ENCODE data around the gene BMP10.

Gene BMP10

DNA sequence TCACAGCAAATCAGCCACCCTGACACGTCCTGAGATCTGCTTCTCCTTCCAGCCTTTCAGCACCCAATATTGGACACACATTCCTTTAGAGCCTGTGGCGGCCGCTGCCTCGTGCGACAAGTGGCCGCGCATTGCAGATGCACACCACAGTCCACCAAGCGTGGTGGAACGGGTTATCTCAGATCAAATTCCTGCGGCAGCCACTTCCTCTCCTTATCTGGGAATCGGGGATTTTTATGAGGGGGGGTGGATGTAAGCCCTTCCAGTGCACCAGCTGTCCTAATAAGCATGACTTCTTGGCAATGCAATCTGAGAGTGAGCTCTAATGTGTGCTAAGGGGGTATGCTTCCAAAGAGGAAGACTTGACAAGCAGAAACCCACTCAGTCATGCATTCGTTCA, 18.3 kb upstream of the BMP10 start:
- TF ChIP-seq, protein P1, sequence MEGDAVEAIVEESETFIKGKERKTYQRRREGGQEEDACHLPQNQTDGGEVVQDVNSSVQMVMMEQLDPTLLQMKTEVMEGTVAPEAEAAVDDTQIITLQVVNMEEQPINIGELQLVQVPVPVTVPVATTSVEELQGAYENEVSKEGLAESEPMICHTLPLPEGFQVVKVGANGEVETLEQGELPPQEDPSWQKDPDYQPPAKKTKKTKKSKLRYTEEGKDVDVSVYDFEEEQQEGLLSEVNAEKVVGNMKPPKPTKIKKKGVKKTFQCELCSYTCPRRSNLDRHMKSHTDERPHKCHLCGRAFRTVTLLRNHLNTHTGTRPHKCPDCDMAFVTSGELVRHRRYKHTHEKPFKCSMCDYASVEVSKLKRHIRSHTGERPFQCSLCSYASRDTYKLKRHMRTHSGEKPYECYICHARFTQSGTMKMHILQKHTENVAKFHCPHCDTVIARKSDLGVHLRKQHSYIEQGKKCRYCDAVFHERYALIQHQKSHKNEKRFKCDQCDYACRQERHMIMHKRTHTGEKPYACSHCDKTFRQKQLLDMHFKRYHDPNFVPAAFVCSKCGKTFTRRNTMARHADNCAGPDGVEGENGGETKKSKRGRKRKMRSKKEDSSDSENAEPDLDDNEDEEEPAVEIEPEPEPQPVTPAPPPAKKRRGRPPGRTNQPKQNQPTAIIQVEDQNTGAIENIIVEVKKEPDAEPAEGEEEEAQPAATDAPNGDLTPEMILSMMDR (conservative IDR thresholded peaks at IDR 0.05; ENCODE audit: low read length) = no peak
- H3K4me3 ChIP-seq (ENCODE audit: low read length) = no peak overlapping the region
- DNase-seq (ENCODE audit: low read depth) = no peak

DNA sequence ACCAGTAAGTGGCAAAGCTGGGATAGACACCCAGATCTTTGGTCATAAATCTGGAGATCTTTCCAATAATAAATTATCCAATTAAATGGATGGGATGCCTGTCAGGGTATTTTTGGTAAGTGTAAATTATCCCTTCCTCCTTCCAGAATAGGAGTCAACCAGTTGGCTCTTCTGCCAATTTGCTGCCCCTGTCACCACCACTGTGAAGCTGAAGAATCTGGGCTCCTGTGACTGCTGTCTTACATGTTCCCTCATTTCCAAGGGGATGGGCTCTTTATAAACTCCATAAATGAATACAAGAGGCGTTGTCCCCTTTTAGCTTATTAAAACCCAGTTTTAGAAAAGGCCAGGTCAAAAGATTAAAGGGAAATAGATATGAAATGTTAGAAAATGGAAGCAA, 17.8 kb upstream of the BMP10 start:
- no peak for DNase-seq (ENCODE audit: low read depth)
- TF ChIP-seq, protein P1 (conservative IDR thresholded peaks at IDR 0.05; ENCODE audit: low read length) = no peak
- H3K4me3 ChIP-seq (ENCODE audit: low read length) = no peak overlapping the region

DNA sequence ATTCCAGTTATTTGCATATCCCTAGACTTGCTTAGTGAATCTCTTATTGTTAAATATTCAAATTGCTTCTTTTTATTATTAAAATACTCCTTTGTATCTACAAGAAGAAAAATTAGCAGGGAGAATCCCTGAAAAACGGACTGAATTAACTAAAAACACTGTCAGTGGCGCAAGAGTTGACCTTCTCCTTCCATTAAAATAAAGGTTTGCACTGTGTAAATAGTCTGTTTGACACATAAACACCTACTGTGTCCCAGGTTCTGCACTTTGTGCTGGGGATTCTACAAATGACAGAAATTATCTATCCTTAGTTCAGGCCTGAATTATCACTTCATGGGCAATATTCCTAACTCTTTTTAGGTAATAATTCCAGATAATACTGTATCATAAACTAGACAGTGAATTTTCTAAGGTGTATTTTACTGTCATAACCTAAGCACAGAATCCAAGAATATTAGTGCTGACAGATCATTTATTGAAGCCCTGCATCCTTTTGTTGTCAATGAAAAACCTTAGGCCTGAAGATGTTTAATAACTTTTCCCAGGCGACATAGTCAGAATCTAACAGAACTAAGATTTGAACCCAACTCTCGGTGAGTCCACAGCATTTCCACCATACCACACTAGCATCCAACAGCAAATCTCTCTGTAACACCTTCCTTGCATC, 17.0 kb upstream of the BMP10 start:
- TF ChIP-seq, protein P1 (conservative IDR thresholded peaks at IDR 0.05; ENCODE audit: low read length) = no peak
- no peak for DNase-seq (ENCODE audit: low read depth)
- H3K4me3 ChIP-seq (ENCODE audit: low read length) = no peak overlapping the region

DNA sequence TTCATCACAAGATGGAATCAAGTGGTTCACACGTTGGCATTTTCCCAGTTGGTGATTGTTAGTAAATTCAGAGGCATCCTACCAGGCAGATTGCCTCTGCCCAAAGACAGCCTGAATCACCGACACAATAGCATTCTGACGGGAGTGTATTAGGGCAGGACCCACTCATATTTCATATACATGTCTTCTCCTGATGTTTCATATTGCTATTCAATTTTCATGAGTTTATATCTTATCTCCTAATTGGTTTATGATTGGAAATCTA, 14.5 kb upstream of the BMP10 start:
- no peak overlapping the region for H3K4me3 ChIP-seq (ENCODE audit: low read length)
- TF ChIP-seq, protein P1 (conservative IDR thresholded peaks at IDR 0.05; ENCODE audit: low read length) = no peak
- DNase-seq (ENCODE audit: low read depth) = no peak

DNA sequence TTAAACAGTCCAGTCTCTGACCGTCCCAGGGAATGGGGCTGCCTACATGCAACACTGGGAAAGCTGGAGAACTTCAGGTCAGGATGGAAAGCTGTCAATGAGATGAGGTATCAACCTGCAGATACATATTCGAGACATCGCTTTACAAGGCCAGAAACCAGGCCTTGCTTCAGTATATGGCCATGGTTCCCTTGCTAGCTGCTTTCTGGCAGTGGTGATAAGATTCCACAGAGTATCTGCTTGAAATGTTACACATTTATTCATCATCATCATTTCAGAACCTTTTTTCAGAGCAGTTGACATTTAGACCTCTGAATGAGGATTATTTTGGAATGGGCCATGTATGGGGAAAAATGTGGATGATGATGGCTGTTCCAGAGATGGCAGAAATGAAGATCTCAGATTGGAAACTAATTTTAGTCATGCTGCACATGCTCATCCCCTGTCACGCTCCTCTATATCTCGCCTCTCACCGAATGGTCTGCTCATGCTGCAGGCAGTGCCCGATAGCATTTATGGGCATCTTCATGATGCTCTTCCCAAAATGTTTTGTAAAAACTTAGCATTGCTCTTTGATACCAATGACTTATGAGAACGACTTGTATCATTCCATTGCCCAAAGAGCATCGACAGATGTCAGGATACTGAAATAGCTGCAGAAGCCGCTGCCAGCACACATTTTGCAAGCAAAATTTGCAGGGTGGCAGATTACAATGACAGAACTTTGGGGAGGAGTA, 14.0 kb upstream of the BMP10 start:
- DNase-seq (ENCODE audit: low read depth) = no peak
- TF ChIP-seq, protein P1 (conservative IDR thresholded peaks at IDR 0.05; ENCODE audit: low read length) = no peak
- H3K4me3 ChIP-seq (ENCODE audit: low read length) = no peak overlapping the region

DNA sequence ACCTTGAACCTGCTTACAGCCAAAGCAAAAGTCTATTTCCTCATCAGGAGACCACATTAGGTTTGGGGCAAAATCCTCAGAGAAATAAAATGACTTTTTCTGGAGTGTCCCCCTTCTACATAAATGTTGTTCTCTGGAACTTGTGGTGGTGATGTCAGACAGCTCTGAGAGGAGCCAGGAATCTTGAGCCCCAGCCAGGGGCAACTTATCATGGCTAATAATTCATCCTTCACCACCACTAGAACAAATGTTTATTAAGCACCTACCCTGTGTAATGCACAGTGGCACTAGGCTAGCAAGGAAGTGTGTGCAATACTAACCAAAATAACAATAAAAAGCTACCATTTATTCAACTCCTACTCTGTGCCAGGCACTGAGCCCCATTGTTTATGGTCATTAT, 9.0 kb upstream of the BMP10 start:
- DNase-seq (ENCODE audit: low read depth) = no peak
- TF ChIP-seq, protein P1 (conservative IDR thresholded peaks at IDR 0.05; ENCODE audit: low read length) = no peak
- H3K4me3 ChIP-seq (ENCODE audit: low read length) = no peak overlapping the region

DNA sequence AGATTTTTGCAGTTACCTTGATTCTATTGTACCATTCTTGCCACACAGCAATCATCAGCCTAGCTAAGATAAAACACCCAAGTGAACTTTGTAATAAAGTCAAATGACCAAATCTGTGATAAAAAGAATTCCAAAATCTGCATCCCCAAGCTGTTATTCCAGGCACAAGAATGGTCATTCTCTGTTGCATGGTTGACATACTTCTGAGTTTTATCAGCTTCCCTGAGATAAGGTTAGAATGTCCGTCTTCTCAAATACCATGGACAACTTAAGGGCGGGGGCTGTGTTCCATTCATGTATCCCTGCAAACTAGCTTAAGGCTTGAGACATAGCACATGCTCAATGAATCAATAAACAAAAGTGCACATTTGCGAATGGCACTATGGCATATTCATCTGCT, 8.1 kb upstream of the BMP10 start:
- no peak overlapping the region for H3K4me3 ChIP-seq (ENCODE audit: low read length)
- TF ChIP-seq, protein P1 (conservative IDR thresholded peaks at IDR 0.05; ENCODE audit: low read length) = no peak
- DNase-seq (ENCODE audit: low read depth) = no peak
